GM12865 (cell line): ENCODE results near the gene OR52M1.

Source experiments
- DNase-seq: peaks from one replicate; pipeline ENCODE4 v3.0.0; 2010; ENCODE audit warnings: low read depth
- H3K4me3 ChIP-seq: 2 replicates; pipeline ENCODE4 v1.5.1; 2011; ENCODE audit warnings: mild to moderate bottlenecking, low read depth, low read length, control low read depth
- TF ChIP-seq, protein P1 (sequence below): IDR thresholded peaks from 2 replicates; pipeline ENCODE4 v1.5.1; 2011; ENCODE audit warnings: low read length, control low read depth, low read depth, inconsistent platforms; ENCODE audit not compliant: insufficient read depth; ENCODE audit errors: missing control alignments

Gene OR52M1

DNA sequence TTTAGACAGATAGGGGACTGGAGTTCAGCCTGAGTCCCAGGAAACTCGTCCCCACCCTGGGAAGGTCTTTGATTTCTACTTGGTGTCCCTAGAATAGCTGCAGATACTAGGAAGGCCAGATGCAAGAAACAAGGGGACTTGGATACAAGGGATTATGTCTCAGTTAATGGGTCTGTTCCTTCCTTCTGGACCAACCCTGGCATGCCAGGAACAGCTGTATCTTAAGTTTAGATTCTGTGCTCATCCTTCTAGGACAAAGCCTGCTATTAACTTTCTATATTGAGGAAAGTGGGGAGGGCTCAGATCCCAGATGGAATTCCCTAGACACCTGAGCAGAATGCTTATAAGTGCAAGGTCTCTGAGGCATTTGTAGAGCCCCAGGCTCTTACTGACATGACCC, 3.9 kb upstream of the OR52M1 start:
- DNase-seq, result no peak
- TF ChIP-seq, protein P1, sequence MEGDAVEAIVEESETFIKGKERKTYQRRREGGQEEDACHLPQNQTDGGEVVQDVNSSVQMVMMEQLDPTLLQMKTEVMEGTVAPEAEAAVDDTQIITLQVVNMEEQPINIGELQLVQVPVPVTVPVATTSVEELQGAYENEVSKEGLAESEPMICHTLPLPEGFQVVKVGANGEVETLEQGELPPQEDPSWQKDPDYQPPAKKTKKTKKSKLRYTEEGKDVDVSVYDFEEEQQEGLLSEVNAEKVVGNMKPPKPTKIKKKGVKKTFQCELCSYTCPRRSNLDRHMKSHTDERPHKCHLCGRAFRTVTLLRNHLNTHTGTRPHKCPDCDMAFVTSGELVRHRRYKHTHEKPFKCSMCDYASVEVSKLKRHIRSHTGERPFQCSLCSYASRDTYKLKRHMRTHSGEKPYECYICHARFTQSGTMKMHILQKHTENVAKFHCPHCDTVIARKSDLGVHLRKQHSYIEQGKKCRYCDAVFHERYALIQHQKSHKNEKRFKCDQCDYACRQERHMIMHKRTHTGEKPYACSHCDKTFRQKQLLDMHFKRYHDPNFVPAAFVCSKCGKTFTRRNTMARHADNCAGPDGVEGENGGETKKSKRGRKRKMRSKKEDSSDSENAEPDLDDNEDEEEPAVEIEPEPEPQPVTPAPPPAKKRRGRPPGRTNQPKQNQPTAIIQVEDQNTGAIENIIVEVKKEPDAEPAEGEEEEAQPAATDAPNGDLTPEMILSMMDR, result no peak
- no peak overlapping the region for H3K4me3 ChIP-seq

DNA sequence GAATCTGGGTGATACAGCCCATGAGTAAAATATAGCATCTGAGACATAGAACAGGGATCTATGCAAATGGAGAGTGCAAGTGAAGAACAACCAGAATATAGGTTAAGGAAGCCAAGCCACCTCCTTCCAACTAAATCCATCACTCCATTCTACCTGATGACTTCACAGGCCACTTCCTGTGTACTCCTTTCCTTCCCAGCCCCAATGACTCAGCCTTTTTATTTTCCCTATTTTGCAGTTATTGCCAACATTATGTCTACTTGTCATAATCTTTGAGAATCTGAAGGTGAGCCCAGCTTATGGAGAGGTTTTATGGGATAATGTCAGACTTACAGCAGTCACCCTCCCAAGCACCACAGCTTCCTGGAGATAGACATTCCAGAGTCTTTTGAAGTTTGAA, 1.4 kb upstream of the OR52M1 start:
- TF ChIP-seq, protein P1, result no peak
- no peak overlapping the region for H3K4me3 ChIP-seq
- no peak for DNase-seq

DNA sequence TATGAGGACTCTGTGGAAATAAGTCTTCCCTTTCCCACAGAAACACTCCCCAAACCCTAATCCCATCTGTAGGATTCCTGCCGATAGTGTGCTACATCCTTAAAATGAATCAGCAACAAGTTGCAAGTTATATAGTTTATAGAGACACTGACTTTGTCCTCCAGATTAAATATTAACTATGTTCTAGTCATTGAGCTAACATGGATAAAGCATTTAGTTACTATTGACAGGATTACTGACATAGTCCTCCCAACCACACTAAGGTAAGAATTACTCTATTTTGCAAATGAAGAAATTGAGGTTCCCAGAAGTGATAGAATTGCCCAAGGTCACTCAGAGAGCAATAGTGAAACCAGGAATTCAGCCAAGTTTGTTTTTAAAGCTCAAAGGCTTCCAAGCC, 1.9 kb downstream of the OR52M1 start:
- TF ChIP-seq, protein P1, result no peak
- DNase-seq, result no peak
- H3K4me3 ChIP-seq, result no peak overlapping the region

DNA sequence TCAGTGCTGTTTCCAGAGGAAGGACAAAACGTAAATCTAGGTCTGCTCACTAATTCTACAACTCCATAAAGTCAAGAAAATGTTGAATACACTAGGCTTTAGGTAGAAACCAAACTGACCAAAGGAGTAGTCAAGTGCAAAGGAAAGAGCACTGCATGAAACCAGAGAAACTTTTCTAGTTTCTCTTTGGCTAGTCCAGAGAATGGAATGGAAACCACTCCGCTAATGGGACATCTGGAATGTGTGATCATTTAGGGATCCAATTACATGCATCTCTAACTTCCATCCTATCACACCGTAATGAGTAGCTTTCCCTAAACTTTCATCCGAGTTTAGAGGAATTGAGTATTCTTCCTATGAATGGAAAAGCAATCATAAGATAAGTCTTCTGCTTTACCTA, 2.4 kb downstream of the OR52M1 start:
- no peak for DNase-seq
- TF ChIP-seq, protein P1, result no peak

DNA sequence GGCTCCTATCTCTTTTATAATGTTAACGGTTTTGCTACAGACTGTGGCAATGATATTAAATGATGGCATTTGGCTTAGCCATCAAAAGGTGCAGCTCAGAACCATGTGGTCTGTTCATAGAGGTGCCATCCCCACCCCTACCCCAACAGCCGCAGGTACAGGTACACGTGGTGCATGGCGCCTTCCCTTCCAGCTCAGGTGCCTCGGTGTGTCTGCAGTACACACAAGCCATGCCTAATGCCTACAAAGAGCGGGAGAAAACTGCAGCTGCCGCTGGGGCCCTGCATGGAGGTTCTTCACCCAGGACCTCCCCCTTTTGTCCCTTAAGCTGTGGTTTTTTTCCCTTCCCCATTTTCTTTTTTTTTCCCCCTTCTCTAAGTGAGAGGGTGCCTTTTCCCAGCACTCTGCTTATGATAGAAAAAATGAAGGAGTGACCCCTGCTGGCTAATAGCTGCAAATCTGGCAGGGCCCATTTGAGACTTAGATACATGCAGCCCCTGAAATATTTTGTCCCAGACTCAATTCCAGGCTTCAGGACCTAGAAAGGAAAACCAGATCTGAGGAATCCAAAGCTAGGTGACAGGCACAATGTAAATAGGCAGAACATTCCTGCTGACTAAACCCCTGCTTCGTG, 6.5 kb downstream of the OR52M1 start:
- TF ChIP-seq, protein P1, result peak; percentile 34
- peak; percentile 12 for DNase-seq
- no peak overlapping the region for H3K4me3 ChIP-seq

More for the DNA sequence above, 2.4 kb downstream of the OR52M1 start:
- no peak overlapping the region for H3K4me3 ChIP-seq

DNA sequence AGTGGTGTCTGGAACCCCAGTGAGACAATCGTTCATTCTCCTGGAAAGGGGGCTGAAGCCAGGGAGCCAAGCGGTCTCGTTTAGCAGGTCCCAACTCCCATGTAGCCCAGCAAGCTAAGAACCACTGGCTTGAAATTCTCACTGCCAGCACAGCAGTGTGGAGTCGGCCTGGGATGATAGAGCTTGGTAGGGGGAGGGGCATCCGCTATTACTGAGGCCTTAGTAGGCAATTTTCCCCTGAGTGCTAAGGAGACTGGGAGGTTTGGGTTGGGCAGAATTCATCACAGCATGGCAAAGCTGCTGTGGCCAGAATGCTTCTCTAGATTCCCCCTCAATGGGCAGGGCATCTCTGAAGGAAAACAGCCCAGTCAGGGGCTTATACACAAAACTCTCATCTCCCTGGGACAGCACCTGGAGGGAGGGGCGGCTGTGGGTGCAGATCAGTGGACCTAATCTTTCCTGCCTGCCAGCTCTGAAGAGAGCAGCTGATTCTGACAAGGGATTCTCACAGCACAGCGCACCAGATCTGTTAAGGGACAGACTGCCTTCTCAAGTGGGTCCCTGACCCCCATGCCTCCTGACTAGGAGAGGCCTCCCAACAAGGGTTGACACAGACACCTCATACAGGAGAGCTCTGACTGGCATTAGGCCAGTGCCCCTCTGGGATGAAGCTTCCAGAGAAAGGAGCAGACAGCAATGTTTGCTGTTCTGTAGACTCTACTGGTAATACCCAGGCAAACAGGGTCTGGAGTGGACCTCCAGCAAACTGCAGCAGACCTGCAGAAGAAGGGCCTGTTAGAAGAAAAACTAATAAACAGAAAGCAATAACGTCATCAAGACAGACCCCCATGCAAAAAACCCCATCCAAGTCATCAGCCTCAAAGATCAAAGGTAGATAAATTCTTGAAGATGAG, 14.8 kb downstream of the OR52M1 start:
- no peak for DNase-seq
- TF ChIP-seq, protein P1, result no peak

More for the DNA sequence above, 14.8 kb downstream of the OR52M1 start:
- no peak overlapping the region for H3K4me3 ChIP-seq
